Measurements from ENCODE around the gene FLNB.
"Not testable (repeated sequence)": the region's sequence is repeated elsewhere in the genome, so short reads cannot be mapped to it uniquely, and the experiment has no call there.

The FLNB gene

DNA sequence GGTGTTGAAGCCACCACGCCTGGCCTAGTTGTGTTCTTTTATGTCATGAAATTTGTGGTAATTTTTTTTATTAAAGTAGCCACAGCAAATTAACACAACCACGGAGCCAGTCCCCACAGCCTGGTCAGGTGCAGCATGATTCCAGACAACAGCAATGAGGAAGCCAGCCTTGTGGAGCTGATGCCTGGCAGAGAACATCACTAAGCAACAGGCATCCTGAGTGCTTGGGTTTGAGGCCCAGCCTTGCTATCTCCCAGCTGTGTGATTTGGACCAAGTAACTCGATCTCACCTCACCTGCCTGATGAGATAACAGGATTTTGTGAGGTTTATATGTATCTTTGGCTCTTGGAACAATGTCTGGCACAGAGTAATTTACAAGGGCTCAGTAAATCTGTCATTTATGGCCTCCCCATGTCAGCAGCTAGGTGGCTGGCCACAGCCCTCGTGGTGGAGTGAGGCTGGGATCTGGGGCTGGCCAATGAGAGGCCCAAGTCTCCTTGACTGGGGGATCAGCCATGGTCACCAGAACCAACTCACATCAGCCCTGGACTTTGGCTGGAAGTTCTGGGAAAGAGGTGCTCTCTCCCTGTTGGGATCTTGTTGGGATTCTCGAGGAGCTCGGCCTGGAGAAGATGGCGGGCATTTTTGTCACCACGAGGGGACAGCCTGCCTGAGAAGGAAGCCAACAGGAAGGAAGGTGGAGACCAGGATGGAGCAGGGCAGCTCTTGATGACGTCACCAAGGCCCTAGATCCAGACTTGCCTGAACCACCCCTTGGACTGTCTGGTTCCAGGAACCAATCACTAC is 22.8 kb upstream of the FLNB start:
- Histone ChIP-seq H3K4me2 (ENCODE audit: low read depth, low read length) (no peak overlapping the region), H3K9ac (ENCODE audit: low read length) (no peak overlapping the region), H3F3A (ENCODE audit: insufficient read depth, low read length) (no peaks in the 10 kb centered on the region; the same call in 1 of the 2 replicates), H4K20me1 (ENCODE audit: insufficient read depth, low read length) (no peaks in the 10 kb centered on the region), H3K27me3 (replicated peaks; ENCODE audit: insufficient read depth, low read length) (no peaks in the 10 kb centered on the region), H3K4me3 (ENCODE audit: low read length) (no peak overlapping the region), H3K4me1 (ENCODE audit: low read length) (peaks cover 14% of the 10 kb centered on the region), H2AFZ (ENCODE audit: low read length) (no peak overlapping the region), H3K79me2 (ENCODE audit: low read length) (no peaks in the 10 kb centered on the region), H3K9me2 (replicated peaks; ENCODE audit: insufficient read depth, low read length) (no peaks in the 10 kb centered on the region), H3K36me3 (replicated peaks; ENCODE audit: insufficient read depth, low read length) (no peaks in the 10 kb centered on the region), H3K27ac (ENCODE audit: low read length) (no peak overlapping the region), H3K9me3 (replicated peaks; ENCODE audit: insufficient read depth, low read length) (no peaks in the 10 kb centered on the region)
- TF ChIP-seq EZH2phosphoT487 (IDR thresholded peaks at IDR 0.05; ENCODE audit: low read length) (no peak), EZH2 (optimal IDR thresholded peaks at IDR 0.05; ENCODE audit: low read depth, low read length) (no peak)
- TF ChIP-seq, protein P1, sequence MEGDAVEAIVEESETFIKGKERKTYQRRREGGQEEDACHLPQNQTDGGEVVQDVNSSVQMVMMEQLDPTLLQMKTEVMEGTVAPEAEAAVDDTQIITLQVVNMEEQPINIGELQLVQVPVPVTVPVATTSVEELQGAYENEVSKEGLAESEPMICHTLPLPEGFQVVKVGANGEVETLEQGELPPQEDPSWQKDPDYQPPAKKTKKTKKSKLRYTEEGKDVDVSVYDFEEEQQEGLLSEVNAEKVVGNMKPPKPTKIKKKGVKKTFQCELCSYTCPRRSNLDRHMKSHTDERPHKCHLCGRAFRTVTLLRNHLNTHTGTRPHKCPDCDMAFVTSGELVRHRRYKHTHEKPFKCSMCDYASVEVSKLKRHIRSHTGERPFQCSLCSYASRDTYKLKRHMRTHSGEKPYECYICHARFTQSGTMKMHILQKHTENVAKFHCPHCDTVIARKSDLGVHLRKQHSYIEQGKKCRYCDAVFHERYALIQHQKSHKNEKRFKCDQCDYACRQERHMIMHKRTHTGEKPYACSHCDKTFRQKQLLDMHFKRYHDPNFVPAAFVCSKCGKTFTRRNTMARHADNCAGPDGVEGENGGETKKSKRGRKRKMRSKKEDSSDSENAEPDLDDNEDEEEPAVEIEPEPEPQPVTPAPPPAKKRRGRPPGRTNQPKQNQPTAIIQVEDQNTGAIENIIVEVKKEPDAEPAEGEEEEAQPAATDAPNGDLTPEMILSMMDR (IDR thresholded peaks at IDR 0.05; ENCODE audit: low read length): no peak
- no peak for DNase-seq

DNA sequence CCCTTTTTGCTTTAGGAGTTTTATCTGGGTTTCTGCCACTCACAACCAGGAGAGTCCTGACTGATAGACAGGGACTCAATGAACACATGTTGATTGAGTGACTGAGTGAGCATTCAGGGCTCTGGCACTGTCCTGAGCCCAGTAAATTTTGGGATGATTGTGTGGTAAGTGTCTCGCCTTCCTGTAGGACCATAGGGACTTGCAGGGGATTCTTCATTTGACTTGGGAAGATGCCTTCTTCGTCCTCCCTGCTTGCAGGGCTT is 22.3 kb upstream of the FLNB start:
- H3K36me3 ChIP-seq (replicated peaks; ENCODE audit: insufficient read depth, low read length): no peaks in the 10 kb centered on the region
- TF ChIP-seq, protein P1 (IDR thresholded peaks at IDR 0.05; ENCODE audit: low read length): no peak
- TF ChIP-seq EZH2 (optimal IDR thresholded peaks at IDR 0.05; ENCODE audit: low read depth, low read length): no peak
- no peak for TF ChIP-seq EZH2phosphoT487 (IDR thresholded peaks at IDR 0.05; ENCODE audit: low read length)
- DNase-seq: no peak
- H3K27me3 ChIP-seq (replicated peaks; ENCODE audit: insufficient read depth, low read length): no peaks in the 10 kb centered on the region
- no peak overlapping the region for H3K9ac ChIP-seq (ENCODE audit: low read length)
- H3K9me3 ChIP-seq (replicated peaks; ENCODE audit: insufficient read depth, low read length): no peaks in the 10 kb centered on the region
- no peak overlapping the region for H3K27ac ChIP-seq (ENCODE audit: low read length)
- no peak overlapping the region for H3K4me2 ChIP-seq (ENCODE audit: low read depth, low read length)
- H2AFZ ChIP-seq (ENCODE audit: low read length): no peak overlapping the region
- no peaks in the 10 kb centered on the region for H3K9me2 ChIP-seq (replicated peaks; ENCODE audit: insufficient read depth, low read length)
- no peaks in the 10 kb centered on the region; the same call in 1 of the 2 replicates for H3F3A ChIP-seq (ENCODE audit: insufficient read depth, low read length)
- H3K4me3 ChIP-seq (ENCODE audit: low read length): no peak overlapping the region
- H3K79me2 ChIP-seq (ENCODE audit: low read length): no peaks in the 10 kb centered on the region
- no peaks in the 10 kb centered on the region for H4K20me1 ChIP-seq (ENCODE audit: insufficient read depth, low read length)
- peaks cover 14% of the 10 kb centered on the region for H3K4me1 ChIP-seq (ENCODE audit: low read length)

DNA sequence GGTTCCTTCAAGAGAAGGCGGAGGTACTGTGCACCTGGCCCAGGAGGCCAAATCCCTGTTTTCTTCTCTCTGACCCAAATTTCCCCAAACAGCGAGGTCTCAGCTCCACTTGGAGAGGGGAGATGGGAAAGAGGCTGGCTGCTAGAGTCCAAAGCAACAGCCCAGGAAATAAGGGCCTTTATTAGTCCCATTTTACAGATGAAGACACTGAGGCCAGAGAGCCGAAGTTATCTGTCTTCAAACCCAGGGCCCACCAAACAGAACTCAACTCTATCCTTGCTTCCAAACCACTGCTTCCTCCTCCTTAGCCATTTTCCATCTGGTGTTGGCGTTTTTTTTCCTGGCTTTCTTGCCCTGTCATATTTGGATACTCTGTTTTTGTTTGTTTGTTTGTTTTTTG is 22.0 kb upstream of the FLNB start:
- no peaks in the 10 kb centered on the region for H3K79me2 ChIP-seq (ENCODE audit: low read length)
- no peak overlapping the region for H3K4me3 ChIP-seq (ENCODE audit: low read length)
- no peak overlapping the region for H3K4me2 ChIP-seq (ENCODE audit: low read depth, low read length)
- DNase-seq: no peak
- no peak overlapping the region for H3K9ac ChIP-seq (ENCODE audit: low read length)
- H3K27ac ChIP-seq (ENCODE audit: low read length): no peak overlapping the region
- H3F3A ChIP-seq (ENCODE audit: insufficient read depth, low read length): no peaks in the 10 kb centered on the region; the same call in 1 of the 2 replicates
- TF ChIP-seq, protein P1 (IDR thresholded peaks at IDR 0.05; ENCODE audit: low read length): no peak
- TF ChIP-seq EZH2phosphoT487 (IDR thresholded peaks at IDR 0.05; ENCODE audit: low read length) (no peak), EZH2 (optimal IDR thresholded peaks at IDR 0.05; ENCODE audit: low read depth, low read length) (no peak)
- H3K36me3 ChIP-seq (replicated peaks; ENCODE audit: insufficient read depth, low read length): no peaks in the 10 kb centered on the region
- no peaks in the 10 kb centered on the region for H4K20me1 ChIP-seq (ENCODE audit: insufficient read depth, low read length)
- H3K4me1 ChIP-seq (ENCODE audit: low read length): peaks cover 14% of the 10 kb centered on the region
- H2AFZ ChIP-seq (ENCODE audit: low read length): no peak overlapping the region
- H3K9me2 ChIP-seq (replicated peaks; ENCODE audit: insufficient read depth, low read length): no peaks in the 10 kb centered on the region
- H3K27me3 ChIP-seq (replicated peaks; ENCODE audit: insufficient read depth, low read length): no peaks in the 10 kb centered on the region
- H3K9me3 ChIP-seq (replicated peaks; ENCODE audit: insufficient read depth, low read length): no peaks in the 10 kb centered on the region

DNA sequence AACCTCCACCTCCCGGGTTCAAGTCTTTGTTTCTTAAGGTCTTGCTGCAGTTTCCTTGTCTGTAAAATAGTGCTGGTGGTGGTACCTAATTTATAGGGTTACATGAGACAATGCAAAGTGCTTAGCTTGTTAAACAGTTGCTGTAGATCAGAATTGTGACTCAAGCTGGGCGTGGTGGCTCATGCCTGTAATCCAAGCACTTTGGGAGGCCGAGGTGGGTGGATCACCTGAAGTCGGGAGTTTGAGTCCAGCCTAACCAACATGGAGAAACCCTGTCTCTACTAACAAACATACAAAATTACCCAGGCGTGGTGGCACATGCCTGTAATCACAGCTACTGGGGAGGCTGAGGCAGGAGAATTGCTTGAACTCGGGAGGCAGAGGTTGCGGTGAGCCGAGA is 19.0 kb upstream of the FLNB start:
- H2AFZ ChIP-seq (ENCODE audit: low read length); H3K4me1 ChIP-seq (ENCODE audit: low read length): not testable (repeated sequence)

More for the DNA sequence above, 19.0 kb upstream of the FLNB start:
- not testable (repeated sequence) for H3K9me2 ChIP-seq (replicated peaks; ENCODE audit: insufficient read depth, low read length); H4K20me1 ChIP-seq (ENCODE audit: insufficient read depth, low read length); H3K9ac ChIP-seq (ENCODE audit: low read length); H3K79me2 ChIP-seq (ENCODE audit: low read length); H3F3A ChIP-seq (ENCODE audit: insufficient read depth, low read length); H3K4me2 ChIP-seq (ENCODE audit: low read depth, low read length); H3K4me3 ChIP-seq (ENCODE audit: low read length); H3K27ac ChIP-seq (ENCODE audit: low read length); H3K9me3 ChIP-seq (replicated peaks; ENCODE audit: insufficient read depth, low read length); H3K27me3 ChIP-seq (replicated peaks; ENCODE audit: insufficient read depth, low read length); H3K36me3 ChIP-seq (replicated peaks; ENCODE audit: insufficient read depth, low read length); DNase-seq
